Caco-2 (cell line): Measurements from ENCODE around the gene TMEM220. TPM values are rescaled to one million over a fixed set of nuclear protein-coding genes. Genes with fewer than 3 reads are reported as not detected.

Experiments used
- BruUV-seq: library from RNA; stranded (reverse); fragments of 400-500 nt; replicated peaks from 2 replicates; lab custom pipeline; 2021; lab: Mats Ljungman, UMichigan
- CTCF ChIA-PET: fragments of 300-600 bp; sonication (Branson Sonifier 250); formaldehyde crosslinking; loops from one replicate; lab custom pipeline; 2022; ENCODE audit warnings: antibody characterized with exemption; lab: Charles Lee
- POLR2A ChIA-PET: fragments of 300-600 bp; sonication (Branson Sonifier 250); formaldehyde crosslinking; loops from one replicate; lab custom pipeline; 2022; ENCODE audit warnings: antibody characterized with exemption; lab: Charles Lee
- DNase-seq, 2 experiments: peaks; one replicate each; pipeline versions ENCODE4 v3.0.0 to v3.0.0-alpha.2; 2020 to 2022
- H3K27me3 ChIP-seq: replicated peaks from 2 replicates; pipeline ENCODE4 v1.6.0; 2011; ENCODE audit warnings: low read length; ENCODE audit not compliant: control insufficient read depth, insufficient read depth
- H3K36me3 ChIP-seq: 2 replicates; pipeline ENCODE4 v1.5.1; 2011; ENCODE audit warnings: low read length; ENCODE audit not compliant: control insufficient read depth, insufficient read depth
- H3K4me1 ChIP-seq: fragments of 250-450 bp; sonication (Bioruptor Pico); 2 replicates; pipeline ENCODE4 v1.5.1; 2020; ENCODE audit warnings: mild to moderate bottlenecking
- H3K4me3 ChIP-seq: 2 replicates; pipeline ENCODE4 v1.5.1; 2011; ENCODE audit warnings: low read depth, mild to moderate bottlenecking, control low read depth, low read length
- H3K9me3 ChIP-seq: fragments of 250-450 bp; sonication (Bioruptor Pico); 2 replicates; pipeline ENCODE4 v1.5.1; 2020; ENCODE audit warnings: mild to moderate bottlenecking, moderate library complexity
- H3K27ac Mint-ChIP-seq: one replicate; pipeline ENCODE4 v1.8.0; 2022; ENCODE audit warnings: mixed read lengths; ENCODE audit not compliant: unreplicated experiment
- H3K27me3 Mint-ChIP-seq: one replicate; pipeline ENCODE4 v1.8.0; 2022; ENCODE audit warnings: mixed read lengths; ENCODE audit not compliant: insufficient read depth, unreplicated experiment
- H3K36me3 Mint-ChIP-seq: one replicate; pipeline ENCODE4 v1.8.0; 2022; ENCODE audit warnings: mild to moderate bottlenecking, mixed read lengths; ENCODE audit not compliant: insufficient read depth, unreplicated experiment
- H3K4me1 Mint-ChIP-seq: one replicate; pipeline ENCODE4 v1.8.0; 2022; ENCODE audit warnings: low read depth, mixed read lengths; ENCODE audit not compliant: unreplicated experiment
- H3K4me3 Mint-ChIP-seq: one replicate; pipeline ENCODE4 v1.8.0; 2022; ENCODE audit warnings: mild to moderate bottlenecking, moderate library complexity, mixed read lengths; ENCODE audit not compliant: unreplicated experiment
- H3K9me3 Mint-ChIP-seq: one replicate; pipeline ENCODE4 v1.8.0; 2022; ENCODE audit warnings: mixed read lengths; ENCODE audit not compliant: unreplicated experiment
- CTCF ChIP-seq, 2 experiments: fragments of 200-600 bp in 1 of 2; IDR thresholded peaks; 1 replicate in 1 of 2; 2 replicates in 1 of 2; pipeline versions ENCODE4 v1.5.1 to v1.8.0; 2011 to 2022; ENCODE audit warnings: antibody characterized with exemption in 1 of 2, control low read depth in 1 of 2, inconsistent platforms in 1 of 2, low read depth in 1 of 2, low read length in 1 of 2, mild to moderate bottlenecking in 1 of 2, moderate library complexity in 1 of 2; ENCODE audit not compliant: insufficient read depth in 1 of 2, severe bottlenecking in 1 of 2, unreplicated experiment in 1 of 2
- intact Hi-C: fragments of 100-400 bp; cut with micrococcal nuclease; formaldehyde crosslinking; loops from one replicate; pipeline ENCODE4 v1.10.0; 2022; ENCODE audit not compliant: unreplicated experiment
- total RNA-seq: library from RNA; stranded (reverse); gene quantifications from 2 replicates; pipeline ENCODE4 v1.2.3, GENCODE V29; 2022

The TMEM220 gene
- total RNA-seq, 1 experiment from 2014 or later: not detected

- DNase-seq: no peak
- Histone ChIP-seq H3K36me3 (no peaks in the 10 kb centered on the region), H3K4me3 (no peak overlapping the region), H3K4me1 (0 out of 2 replicates have a peak, but pooled peaks cover 4% of the 10 kb centered on the region), H3K9me3 (no peaks in the 10 kb centered on the region), H3K27me3 (no peaks in the 10 kb centered on the region)
- intact Hi-C loops: no loop called here
- no peak overlapping the region for H3K27ac Mint-ChIP-seq
- BruUV-seq: no TSS peak
- no peak for TF ChIP-seq CTCF (IDR thresholded peaks at IDR 0.05; ENCODE audit: insufficient read depth in 1 of 2, low read depth in 1 of 2, low read length in 1 of 2, severe bottlenecking in 1 of 2, unreplicated experiment in 1 of 2)
- H3K4me1 Mint-ChIP-seq: peaks cover 11% of the 10 kb centered on the region
- POLR2A ChIA-PET: no interaction called here
- no peaks in the 10 kb centered on the region for H3K27me3 Mint-ChIP-seq
- no peaks in the 10 kb centered on the region for H3K9me3 Mint-ChIP-seq
- CTCF ChIA-PET: no interaction called here
- H3K4me3 Mint-ChIP-seq: no peak overlapping the region
- H3K36me3 Mint-ChIP-seq: no peaks in the 10 kb centered on the region
These were observed 1.4 kb downstream of the TMEM220 start for GRCh38 chr17:10728331-10728892.

- no peaks in the 10 kb centered on the region for H3K36me3 Mint-ChIP-seq
- CTCF ChIA-PET: no interaction called here
- no TSS peak for BruUV-seq
- no peaks in the 10 kb centered on the region for H3K36me3 ChIP-seq
- no peaks in the 10 kb centered on the region for H3K9me3 Mint-ChIP-seq
- no peak overlapping the region for H3K27ac Mint-ChIP-seq
- no peaks in the 10 kb centered on the region for H3K27me3 Mint-ChIP-seq
- H3K4me1 Mint-ChIP-seq: peaks cover 6% of the 10 kb centered on the region
- H3K4me3 Mint-ChIP-seq: no peak overlapping the region
- no peaks in the 10 kb centered on the region for H3K9me3 ChIP-seq
- no peak for DNase-seq
- no peak for TF ChIP-seq CTCF (IDR thresholded peaks at IDR 0.05; ENCODE audit: insufficient read depth in 1 of 2, low read depth in 1 of 2, low read length in 1 of 2, severe bottlenecking in 1 of 2, unreplicated experiment in 1 of 2)
- POLR2A ChIA-PET: interaction anchor here (0.6 kb wide), 1 partner anchor 26 kb away, joined by 4 read pairs; no protein-coding TSS in a partner anchor
- H3K4me3 ChIP-seq: no peak overlapping the region
- H3K27me3 ChIP-seq: no peaks in the 10 kb centered on the region
- H3K4me1 ChIP-seq: no peaks in the 10 kb centered on the region
- intact Hi-C loops: no loop called here
These were observed 2.6 kb downstream of the TMEM220 start for GRCh38 chr17:10727192-10727591.

- DNase-seq: no peak
- CTCF ChIA-PET: no interaction called here
- intact Hi-C loops: no loop called here
- POLR2A ChIA-PET: no interaction called here
- H3K4me1 ChIP-seq: no peaks in the 10 kb centered on the region
- H3K9me3 ChIP-seq: no peaks in the 10 kb centered on the region
- no peak for TF ChIP-seq CTCF (IDR thresholded peaks at IDR 0.05; ENCODE audit: insufficient read depth in 1 of 2, low read depth in 1 of 2, low read length in 1 of 2, severe bottlenecking in 1 of 2, unreplicated experiment in 1 of 2)
- H3K36me3 Mint-ChIP-seq: no peaks in the 10 kb centered on the region
- H3K9me3 Mint-ChIP-seq: no peaks in the 10 kb centered on the region
- no peak overlapping the region for H3K4me3 ChIP-seq
- no peak overlapping the region for H3K27ac Mint-ChIP-seq
- no peak overlapping the region for H3K4me3 Mint-ChIP-seq
- H3K27me3 Mint-ChIP-seq: no peaks in the 10 kb centered on the region
- BruUV-seq: no TSS peak
- H3K36me3 ChIP-seq: no peaks in the 10 kb centered on the region
- no peaks in the 10 kb centered on the region for H3K27me3 ChIP-seq
- peaks cover 6% of the 10 kb centered on the region for H3K4me1 Mint-ChIP-seq
These were observed 3.6 kb downstream of the TMEM220 start for GRCh38 chr17:10726196-10726595.
